Right ventricle myocardium superior (tissue), 1 donor: ENCODE data around the gene CDHR2. TPM values are rescaled to one million over a fixed set of nuclear protein-coding genes. Genes with fewer than 3 reads are reported as not detected.
A peak's percentile ranks its signal among the peaks of the same experiment; 100 is the strongest.

Experiments used
- ATAC-seq: fragments of 200-7000 bp; cut with Tn5 transposase; one replicate; pipeline ENCODE4 v1.9.1; 2020; ENCODE audit warnings: mild to moderate bottlenecking; ENCODE audit not compliant: poor library complexity
- DNase-seq: peaks from one replicate; pipeline ENCODE4 v3.0.0-alpha.2; 2020
- intact Hi-C: fragments of 100-400 bp; cut with DNase I; formaldehyde crosslinking; loops from one replicate; pipeline ENCODE4 v1.11.2; 2022
- total RNA-seq: library from RNA; stranded (reverse); fragmentation: NEBNext Ultra II Directional; extraction: Animal tissue kit (Norgen Biotek cat#: 25700); gene quantifications from one replicate; pipeline ENCODE4 v1.2.1, GENCODE V29; 2021
- donor health status: DM: no; HTN: yes; CAD: no; lungs with severe emphysema.

CDHR2 gene
- total RNA-seq, 1 donor from 2014 or later = 0.19 TPM

GRCh38 chr5:176606032-176606431 is 56.9 kb downstream of the CDHR2 start:
- DNase-seq (no peak), ATAC-seq (no peak)
- intact Hi-C loops = no loop called here

GRCh38 chr5:176606875-176607274 is 57.7 kb downstream of the CDHR2 start:
- ATAC-seq = no peak
- DNase-seq = no peak
- intact Hi-C loops = no loop called here

- ATAC-seq = no peak
- DNase-seq = no peak
- intact Hi-C loops = no loop called here
Measured at GRCh38 chr5:176608142-176608705, 59.1 kb downstream of the CDHR2 start.

- ATAC-seq (no peak), DNase-seq (no peak)
- intact Hi-C loops = no loop called here
Measured at GRCh38 chr5:176608937-176609723, 60.0 kb downstream of the CDHR2 start.

- intact Hi-C loops = no loop called here
- DNase-seq (peak; percentile 70), ATAC-seq (peak; percentile 92)
Measured at GRCh38 chr5:176609724-176610434, 60.7 kb downstream of the CDHR2 start, which contains the start of gene GPRIN1. Gene GPRIN1, minus strand, starts transcription at chr5:176610156. Its CDS starts 10,322 bp downstream, at chr5:176599834.

- peak; percentile 27 for ATAC-seq
- DNase-seq = no peak
- intact Hi-C loops = no loop called here
Measured at GRCh38 chr5:176610435-176610773, 61.3 kb downstream of the CDHR2 start.

GRCh38 chr5:176611435-176611834 is 62.3 kb downstream of the CDHR2 start:
- intact Hi-C loops = no loop called here
- DNase-seq = peak; percentile 80
- ATAC-seq = peak; percentile 44

- intact Hi-C loops = no loop called here
- DNase-seq = no peak
Measured at GRCh38 chr5:176612008-176612407, 62.9 kb downstream of the CDHR2 start.

GRCh38 chr5:176612855-176613254 is 63.7 kb downstream of the CDHR2 start:
- intact Hi-C loops = no loop called here
- ATAC-seq = no peak
- no peak for DNase-seq

More at GRCh38 chr5:176612008-176612407, 62.9 kb downstream of the CDHR2 start:
- no peak for ATAC-seq

GRCh38 chr5:176614805-176615478 is 65.8 kb downstream of the CDHR2 start:
- no peak for DNase-seq
- ATAC-seq = no peak
- intact Hi-C loops = no loop called here

- intact Hi-C loops = no loop called here
- no peak for ATAC-seq
- no peak for DNase-seq
Measured at GRCh38 chr5:176616511-176616910, 67.4 kb downstream of the CDHR2 start.

GRCh38 chr5:176618783-176619182 is 69.6 kb downstream of the CDHR2 start:
- intact Hi-C loops = no loop called here
- DNase-seq = no peak

GRCh38 chr5:176619203-176619568 is 70.0 kb downstream of the CDHR2 start:
- ATAC-seq = peak; percentile 75
- intact Hi-C loops = no loop called here
- DNase-seq = peak; percentile 70

More at GRCh38 chr5:176618783-176619182, 69.6 kb downstream of the CDHR2 start:
- no peak for ATAC-seq

GRCh38 chr5:176619569-176620332 is 70.6 kb downstream of the CDHR2 start:
- no peak for DNase-seq
- intact Hi-C loops = no loop called here

GRCh38 chr5:176620333-176620981 is 71.3 kb downstream of the CDHR2 start:
- intact Hi-C loops = no loop called here
- DNase-seq (no peak), ATAC-seq (peak; percentile 19)

More at GRCh38 chr5:176619569-176620332, 70.6 kb downstream of the CDHR2 start:
- ATAC-seq = no peak

GRCh38 chr5:176621661-176622079 is 72.5 kb downstream of the CDHR2 start:
- ATAC-seq (peak; percentile 33), DNase-seq (no peak)
- intact Hi-C loops = no loop called here

- DNase-seq = no peak
- intact Hi-C loops = no loop called here
- no peak for ATAC-seq
Measured at GRCh38 chr5:176624142-176624541, 75.0 kb downstream of the CDHR2 start.

- intact Hi-C loops = no loop called here
- DNase-seq (no peak), ATAC-seq (no peak)
Measured at GRCh38 chr5:176624938-176625337, 75.8 kb downstream of the CDHR2 start.
